Measurements from ENCODE around the gene APC2.

Gene APC2

GRCh38 chr19:1410789-1411188 lies 39.1 kb upstream of the APC2 start:
- no peak for DNase-seq
- H3K27ac ChIP-seq (ENCODE audit: insufficient read depth in 1 of 2, low read depth in 1 of 2, low read length in 2 of 2, poor library complexity in 1 of 2, severe bottlenecking in 2 of 2): peak overlapping the region; percentile 55 to 92
- POLR2A ChIA-PET: no interaction called here
- peaks cover 0 to 50% (median 44%) of the 10 kb centered on the region in 4 experiments for H3K4me1 ChIP-seq (ENCODE audit: control extremely low read depth in 1 of 4, control insufficient read depth in 4 of 4, insufficient read depth in 4 of 4, low read length in 3 of 4)
- no peak overlapping the region for H3K4me3 ChIP-seq (ENCODE audit: control insufficient read depth in 1 of 7, extremely low read depth in 1 of 7, insufficient read depth in 4 of 7, low read depth in 2 of 7, low read length in 6 of 7)
- WGBS (ENCODE audit: insufficient coverage): 94% methylated on average over 9 of the region's 9 CpGs
- H3K27me3 ChIP-seq (replicated peaks in 2 of 5; ENCODE audit: control insufficient read depth in 4 of 5, insufficient read depth in 5 of 5, low read length in 4 of 5): no peaks in the 10 kb centered on the region
- peaks cover 0 to 59% (median 14%) of the 10 kb centered on the region in 4 experiments for H3K36me3 ChIP-seq (ENCODE audit: control insufficient read depth in 4 of 4, insufficient read depth in 4 of 4, low read length in 3 of 4)
- H3K9me3 ChIP-seq (ENCODE audit: control extremely low read depth in 1 of 5, control insufficient read depth in 4 of 5, insufficient read depth in 2 of 5, low read depth in 1 of 5, low read length in 4 of 5): no peaks in the 10 kb centered on the region
- CTCF ChIA-PET: no interaction called here

- CTCF ChIA-PET: interaction anchor here (1.7 kb wide), 1 partner anchor 29 kb away, joined by 6 read pairs; no protein-coding TSS in a partner anchor
- DNase-seq: no peak
Observed at GRCh38 chr19:1411255-1412191, 38.4 kb upstream of the APC2 start.

DNA sequence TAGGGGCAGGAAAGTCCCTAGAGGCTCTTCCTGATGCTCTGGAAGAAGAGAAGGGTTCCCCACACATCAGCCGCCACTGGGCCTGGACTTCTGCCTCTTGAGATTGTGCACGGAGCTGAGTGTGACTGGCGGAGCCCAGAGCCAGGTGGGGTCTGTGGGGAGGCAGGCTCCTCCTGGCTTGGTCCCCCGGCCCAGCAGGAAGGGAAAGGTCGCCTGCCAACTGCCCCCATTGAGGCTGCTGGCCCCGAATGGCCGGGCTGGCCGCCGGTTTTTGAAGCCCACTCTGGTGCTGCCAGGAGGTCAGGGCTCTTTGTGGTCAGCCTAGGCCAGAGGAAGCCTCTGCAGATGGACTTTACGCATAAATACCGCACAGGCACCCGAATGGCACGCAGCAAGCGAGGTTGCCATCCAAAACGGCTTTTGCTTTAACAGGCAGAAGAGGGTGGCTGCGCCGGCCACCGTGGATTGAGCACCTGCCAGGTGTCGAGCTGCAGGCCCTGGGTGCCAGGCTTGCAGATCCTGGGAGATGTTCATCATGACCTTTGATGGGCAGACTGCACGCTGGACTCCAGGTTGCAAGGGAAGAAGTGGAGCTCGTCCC lies 37.5 kb upstream of the APC2 start:
- Histone ChIP-seq H3K27ac (ENCODE audit: insufficient read depth in 1 of 2, low read depth in 1 of 2, low read length in 2 of 2, poor library complexity in 1 of 2, severe bottlenecking in 2 of 2) (peak overlapping the region in 1 of 2 experiments; percentile 34), H3K36me3 (ENCODE audit: control insufficient read depth in 4 of 4, insufficient read depth in 4 of 4, low read length in 3 of 4) (peaks cover 0 to 75% (median 23%) of the 10 kb centered on the region in 4 experiments), H3K9me3 (ENCODE audit: control extremely low read depth in 1 of 5, control insufficient read depth in 4 of 5, insufficient read depth in 2 of 5, low read depth in 1 of 5, low read length in 4 of 5) (no peaks in the 10 kb centered on the region), H3K27me3 (replicated peaks in 2 of 5; ENCODE audit: control insufficient read depth in 4 of 5, insufficient read depth in 5 of 5, low read length in 4 of 5) (no peaks in the 10 kb centered on the region), H3K4me1 (ENCODE audit: control extremely low read depth in 1 of 4, control insufficient read depth in 4 of 4, insufficient read depth in 4 of 4, low read length in 3 of 4) (peaks cover 0 to 54% (median 44%) of the 10 kb centered on the region in 4 experiments), H3K4me3 (ENCODE audit: control insufficient read depth in 1 of 7, extremely low read depth in 1 of 7, insufficient read depth in 4 of 7, low read depth in 2 of 7, low read length in 6 of 7) (no peak overlapping the region)
- WGBS (ENCODE audit: insufficient coverage): 86% methylated on average over 17 of the region's 21 CpGs
- ChIA-PET POLR2A (no interaction called here), CTCF (interaction anchor here (1.1 to 1.7 kb wide), 3 partner anchors 30 to 53 kb away, joined by 4 to 6 read pairs (median 4); no protein-coding TSS in a partner anchor)
- DNase-seq: no peak

More at GRCh38 chr19:1411255-1412191, 38.4 kb upstream of the APC2 start:
- 91% methylated on average over 26 of the region's 29 CpGs for WGBS (ENCODE audit: insufficient coverage)
- H3K27ac ChIP-seq (ENCODE audit: insufficient read depth in 1 of 2, low read depth in 1 of 2, low read length in 2 of 2, poor library complexity in 1 of 2, severe bottlenecking in 2 of 2): peak overlapping the region; percentile 55 to 92
- peaks cover 0 to 66% (median 17%) of the 10 kb centered on the region in 4 experiments for H3K36me3 ChIP-seq (ENCODE audit: control insufficient read depth in 4 of 4, insufficient read depth in 4 of 4, low read length in 3 of 4)
- no peaks in the 10 kb centered on the region for H3K27me3 ChIP-seq (replicated peaks in 2 of 5; ENCODE audit: control insufficient read depth in 4 of 5, insufficient read depth in 5 of 5, low read length in 4 of 5)
- no peak overlapping the region for H3K4me3 ChIP-seq (ENCODE audit: control insufficient read depth in 1 of 7, extremely low read depth in 1 of 7, insufficient read depth in 4 of 7, low read depth in 2 of 7, low read length in 6 of 7)
- POLR2A ChIA-PET: no interaction called here
- peaks cover 0 to 55% (median 46%) of the 10 kb centered on the region in 4 experiments for H3K4me1 ChIP-seq (ENCODE audit: control extremely low read depth in 1 of 4, control insufficient read depth in 4 of 4, insufficient read depth in 4 of 4, low read length in 3 of 4)
- H3K9me3 ChIP-seq (ENCODE audit: control extremely low read depth in 1 of 5, control insufficient read depth in 4 of 5, insufficient read depth in 2 of 5, low read depth in 1 of 5, low read length in 4 of 5): no peaks in the 10 kb centered on the region

GRCh38 chr19:1412995-1413800 lies 36.7 kb upstream of the APC2 start:
- no peak for DNase-seq
- H3K4me1 ChIP-seq (ENCODE audit: control extremely low read depth in 1 of 4, control insufficient read depth in 4 of 4, insufficient read depth in 4 of 4, low read length in 3 of 4): peaks cover 0 to 54% (median 44%) of the 10 kb centered on the region in 4 experiments
- H3K27me3 ChIP-seq (replicated peaks in 2 of 5; ENCODE audit: control insufficient read depth in 4 of 5, insufficient read depth in 5 of 5, low read length in 4 of 5): no peaks in the 10 kb centered on the region
- no peak overlapping the region for H3K4me3 ChIP-seq (ENCODE audit: control insufficient read depth in 1 of 7, extremely low read depth in 1 of 7, insufficient read depth in 4 of 7, low read depth in 2 of 7, low read length in 6 of 7)
- WGBS (ENCODE audit: insufficient coverage): 88% methylated on average over 33 of the region's 36 CpGs
- H3K27ac ChIP-seq (ENCODE audit: insufficient read depth in 1 of 2, low read depth in 1 of 2, low read length in 2 of 2, poor library complexity in 1 of 2, severe bottlenecking in 2 of 2): peak overlapping the region in 1 of 2 experiments; percentile 23
- peaks cover 2 to 83% (median 26%) of the 10 kb centered on the region in 4 experiments for H3K36me3 ChIP-seq (ENCODE audit: control insufficient read depth in 4 of 4, insufficient read depth in 4 of 4, low read length in 3 of 4)
- H3K9me3 ChIP-seq (ENCODE audit: control extremely low read depth in 1 of 5, control insufficient read depth in 4 of 5, insufficient read depth in 2 of 5, low read depth in 1 of 5, low read length in 4 of 5): no peaks in the 10 kb centered on the region
- POLR2A ChIA-PET: interaction anchor here (0.9 kb wide), 1 partner anchor 25 kb away, joined by 4 read pairs; the partner anchor contains the start of gene RPS15
- CTCF ChIA-PET: interaction anchor here (1.1 to 1.7 kb wide), 4 partner anchors 31 to 58 kb away, joined by 3 to 6 read pairs (median 4); no protein-coding TSS in a partner anchor

- H3K9me3 ChIP-seq (ENCODE audit: control extremely low read depth in 1 of 5, control insufficient read depth in 4 of 5, insufficient read depth in 2 of 5, low read depth in 1 of 5, low read length in 4 of 5): no peaks in the 10 kb centered on the region
- peaks cover 0 to 27% (median 19%) of the 10 kb centered on the region in 4 experiments for H3K4me1 ChIP-seq (ENCODE audit: control extremely low read depth in 1 of 4, control insufficient read depth in 4 of 4, insufficient read depth in 4 of 4, low read length in 3 of 4)
- peaks cover 4 to 86% (median 42%) of the 10 kb centered on the region in 4 experiments for H3K36me3 ChIP-seq (ENCODE audit: control insufficient read depth in 4 of 4, insufficient read depth in 4 of 4, low read length in 3 of 4)
- H3K27me3 ChIP-seq (replicated peaks in 2 of 5; ENCODE audit: control insufficient read depth in 4 of 5, insufficient read depth in 5 of 5, low read length in 4 of 5): no peaks in the 10 kb centered on the region
- WGBS (ENCODE audit: insufficient coverage): 84% methylated on average over 24 of the region's 28 CpGs
- peak overlapping the region in 2 of 7 experiments; percentile 25 to 49 for H3K4me3 ChIP-seq (ENCODE audit: control insufficient read depth in 1 of 7, extremely low read depth in 1 of 7, insufficient read depth in 4 of 7, low read depth in 2 of 7, low read length in 6 of 7)
- CTCF ChIA-PET: interaction anchor here (1.0 to 1.9 kb wide), 4 partner anchors 14 to 20 kb away, joined by 3 to 6 read pairs (median 4); no protein-coding TSS in a partner anchor
- no peak for DNase-seq
- POLR2A ChIA-PET: no interaction called here
- peak overlapping the region in 1 of 2 experiments; percentile 57 for H3K27ac ChIP-seq (ENCODE audit: insufficient read depth in 1 of 2, low read depth in 1 of 2, low read length in 2 of 2, poor library complexity in 1 of 2, severe bottlenecking in 2 of 2)
Observed at GRCh38 chr19:1416014-1416841, 33.7 kb upstream of the APC2 start.

GRCh38 chr19:1417145-1417544 lies 32.8 kb upstream of the APC2 start:
- Histone ChIP-seq H3K9me3 (ENCODE audit: control extremely low read depth in 1 of 5, control insufficient read depth in 4 of 5, insufficient read depth in 2 of 5, low read depth in 1 of 5, low read length in 4 of 5) (no peaks in the 10 kb centered on the region), H3K27ac (ENCODE audit: insufficient read depth in 1 of 2, low read depth in 1 of 2, low read length in 2 of 2, poor library complexity in 1 of 2, severe bottlenecking in 2 of 2) (no peak overlapping the region), H3K36me3 (ENCODE audit: control insufficient read depth in 4 of 4, insufficient read depth in 4 of 4, low read length in 3 of 4) (peaks cover 8 to 87% (median 50%) of the 10 kb centered on the region in 4 experiments), H3K4me3 (ENCODE audit: control insufficient read depth in 1 of 7, extremely low read depth in 1 of 7, insufficient read depth in 4 of 7, low read depth in 2 of 7, low read length in 6 of 7) (no peak overlapping the region), H3K27me3 (replicated peaks in 2 of 5; ENCODE audit: control insufficient read depth in 4 of 5, insufficient read depth in 5 of 5, low read length in 4 of 5) (no peaks in the 10 kb centered on the region), H3K4me1 (ENCODE audit: control extremely low read depth in 1 of 4, control insufficient read depth in 4 of 4, insufficient read depth in 4 of 4, low read length in 3 of 4) (peaks cover 0 to 22% (median 17%) of the 10 kb centered on the region in 4 experiments)
- ChIA-PET CTCF (interaction anchor here (1.0 to 1.9 kb wide), 4 partner anchors 14 to 19 kb away, joined by 3 to 6 read pairs (median 4); no protein-coding TSS in a partner anchor), POLR2A (no interaction called here)
- DNase-seq: no peak
- 95% methylated on average over 21 of the region's 21 CpGs for WGBS (ENCODE audit: insufficient coverage)

Data from common myeloid progenitor, CD34-positive (primary cell).